Measurements from ENCODE around the gene FTO.

The FTO gene

DNA sequence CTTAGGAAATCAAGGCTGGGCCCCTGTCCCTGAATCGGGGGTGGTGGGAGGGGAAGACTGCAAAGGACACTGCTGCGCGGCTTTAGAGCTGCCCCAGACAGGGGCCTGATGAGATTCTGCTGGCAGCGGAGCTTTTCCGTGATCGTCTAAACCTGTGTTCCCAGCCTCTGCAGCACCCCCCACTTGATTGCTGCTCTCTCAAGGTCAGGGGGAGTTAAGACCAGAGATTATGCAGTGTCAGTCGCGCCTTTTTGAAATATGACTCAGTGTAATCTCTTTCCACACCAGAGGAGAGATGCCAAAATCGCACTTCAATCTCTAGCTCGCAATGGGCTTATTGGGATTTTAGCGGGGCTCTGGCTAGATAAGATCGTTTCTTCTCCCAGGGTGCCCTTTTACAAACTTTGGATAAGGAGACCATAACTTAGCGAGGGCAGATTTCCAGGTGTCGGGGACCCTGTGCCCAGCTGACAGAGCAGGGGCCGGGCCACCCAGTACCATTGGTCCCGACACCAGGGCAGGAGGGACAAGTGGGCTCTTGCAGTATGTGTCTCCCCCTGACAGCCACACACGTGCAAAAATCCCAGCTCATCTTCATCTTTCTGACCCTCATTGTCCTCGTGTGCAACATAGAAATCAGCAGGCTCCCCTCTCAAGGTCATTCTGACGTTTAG is 495.7 kb downstream of the FTO start:
- DNase-seq = no peak

DNA sequence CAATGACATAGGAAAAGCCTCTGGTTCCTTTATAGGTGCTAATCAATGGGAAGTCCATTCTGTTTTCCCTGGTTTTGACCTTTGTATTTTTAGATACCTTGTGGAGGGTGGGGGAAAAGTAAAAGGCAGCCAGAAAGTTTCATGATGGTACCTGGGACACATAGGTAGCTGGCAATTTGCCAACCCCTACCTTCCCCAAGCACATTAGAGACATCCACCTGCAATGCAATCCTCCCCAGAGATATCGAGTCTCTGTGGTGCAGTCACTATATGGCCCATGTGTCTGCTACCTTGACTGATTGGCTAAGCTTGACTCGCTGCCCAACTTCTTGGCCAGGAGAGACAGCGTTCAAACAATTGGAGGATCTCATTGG is 496.2 kb downstream of the FTO start:
- no peak for DNase-seq

- DNase-seq = no peak
Observed at GRCh38 chr16:54200720-54201119, 496.8 kb downstream of the FTO start.

GRCh38 chr16:54201200-54201599 is 497.2 kb downstream of the FTO start:
- DNase-seq = no peak
